Vagina (tissue), 2 donors: ENCODE measurements around the gene CSH2.
"Not testable (repeated sequence)": the region's sequence is repeated elsewhere in the genome, so short reads cannot be mapped to it uniquely, and the experiment has no call there.

ENCODE experiments used
- POLR2A ChIP-seq, 2 donors: fragments of 450-650 bp; IDR thresholded peaks; one replicate each; pipeline ENCODE4 v1.6.1; 2017; ENCODE audit warnings: antibody characterized with exemption in 2 of 2, mild to moderate bottlenecking in 2 of 2, moderate library complexity in 2 of 2
- POLR2AphosphoS5 ChIP-seq, 2 donors: sonication (generic); formaldehyde crosslinking; IDR thresholded peaks; one replicate each; pipeline ENCODE4 v1.9.0; 2017; ENCODE audit warnings: antibody characterized with exemption in 2 of 2, mild to moderate bottlenecking in 2 of 2, low read depth in 1 of 2; ENCODE audit not compliant: insufficient read depth in 1 of 2
- TF ChIP-seq, protein P1 (sequence below), 3 experiments: fragments of 450-650 bp in 2 of 3; fragments of 200-600 bp in 1 of 3; sonication (generic) in 1 of 3; IDR thresholded peaks; one replicate each; pipeline ENCODE4 v1.5.1; 2017 to 2019; ENCODE audit warnings: antibody characterized with exemption in 3 of 3, mild to moderate bottlenecking in 2 of 3, moderate library complexity in 2 of 3

DNA sequence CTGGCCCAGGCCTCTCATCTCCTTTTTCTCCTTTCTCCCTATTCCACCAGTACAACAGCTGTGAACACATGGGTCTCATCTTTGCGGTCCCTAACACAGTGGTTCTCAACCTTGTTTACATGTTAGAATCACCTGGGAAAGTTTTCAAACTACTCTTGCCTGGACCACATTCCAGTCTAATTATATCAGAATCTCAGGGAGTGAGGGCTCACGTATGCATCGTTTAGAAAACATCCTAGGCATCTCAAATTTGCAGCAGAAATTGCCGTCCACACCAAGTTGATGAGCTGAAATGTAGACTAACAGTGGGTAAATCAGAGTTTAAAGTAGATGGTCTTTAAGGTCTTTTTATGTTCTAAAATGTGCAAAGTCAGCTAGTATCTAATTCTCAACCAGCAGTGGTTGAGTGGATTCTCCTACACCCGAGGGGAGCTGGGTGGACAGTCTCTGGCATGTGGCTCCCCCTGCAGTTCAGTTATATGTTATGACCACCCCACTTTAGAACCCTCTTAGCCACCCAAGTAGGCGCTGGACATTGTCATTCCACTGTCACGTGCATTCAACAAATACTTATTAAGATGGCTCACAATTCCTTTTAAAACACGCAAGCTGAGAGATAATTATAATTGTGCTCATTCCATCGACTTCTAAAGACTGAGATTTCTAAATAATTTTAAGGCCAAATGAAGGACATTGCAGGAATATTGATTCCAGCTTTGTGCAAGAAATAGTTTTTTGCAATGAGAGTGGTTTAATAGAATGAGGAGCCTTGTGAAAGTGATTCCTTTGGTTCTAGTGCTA is 3.8 kb downstream of the CSH2 start:
- TF ChIP-seq, protein P1, sequence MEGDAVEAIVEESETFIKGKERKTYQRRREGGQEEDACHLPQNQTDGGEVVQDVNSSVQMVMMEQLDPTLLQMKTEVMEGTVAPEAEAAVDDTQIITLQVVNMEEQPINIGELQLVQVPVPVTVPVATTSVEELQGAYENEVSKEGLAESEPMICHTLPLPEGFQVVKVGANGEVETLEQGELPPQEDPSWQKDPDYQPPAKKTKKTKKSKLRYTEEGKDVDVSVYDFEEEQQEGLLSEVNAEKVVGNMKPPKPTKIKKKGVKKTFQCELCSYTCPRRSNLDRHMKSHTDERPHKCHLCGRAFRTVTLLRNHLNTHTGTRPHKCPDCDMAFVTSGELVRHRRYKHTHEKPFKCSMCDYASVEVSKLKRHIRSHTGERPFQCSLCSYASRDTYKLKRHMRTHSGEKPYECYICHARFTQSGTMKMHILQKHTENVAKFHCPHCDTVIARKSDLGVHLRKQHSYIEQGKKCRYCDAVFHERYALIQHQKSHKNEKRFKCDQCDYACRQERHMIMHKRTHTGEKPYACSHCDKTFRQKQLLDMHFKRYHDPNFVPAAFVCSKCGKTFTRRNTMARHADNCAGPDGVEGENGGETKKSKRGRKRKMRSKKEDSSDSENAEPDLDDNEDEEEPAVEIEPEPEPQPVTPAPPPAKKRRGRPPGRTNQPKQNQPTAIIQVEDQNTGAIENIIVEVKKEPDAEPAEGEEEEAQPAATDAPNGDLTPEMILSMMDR (IDR thresholded peaks at IDR 0.05), result not testable (repeated sequence)
- not testable (repeated sequence) for TF ChIP-seq POLR2A (IDR thresholded peaks at IDR 0.05); POLR2AphosphoS5 (IDR thresholded peaks at IDR 0.05; ENCODE audit: insufficient read depth in 1 of 2, low read depth in 1 of 2)
